Spleen (tissue), 11 donors: ENCODE measurements around the gene OR51V1. TPM values are rescaled to one million over a fixed set of nuclear protein-coding genes. Genes with fewer than 3 reads are reported as not detected.

Source experiments
- DNase-seq: peaks from one replicate; pipeline ENCODE4 v3.0.0-alpha.2; 2020
- H3K27ac ChIP-seq, 8 donors: fragments of 200-600 bp; sonication (generic) in 7 of 8; 1 replicate in 4 of 8; 2 replicates in 4 of 8; pipeline versions ENCODE4 v1.5.0 to v1.8.0; 2016 to 2021; ENCODE audit warnings: inconsistent platforms in 4 of 8, mild to moderate bottlenecking in 4 of 8, moderate library complexity in 1 of 8
- H3K27me3 ChIP-seq, 7 donors: fragments of 200-600 bp; sonication (generic) in 6 of 7; replicated peaks in 1 of 7; 1 replicate in 4 of 7; 2 replicates in 3 of 7; pipeline versions ENCODE4 v1.5.0 to v1.8.0; 2016 to 2021; ENCODE audit warnings: inconsistent platforms in 3 of 7, mild to moderate bottlenecking in 1 of 7
- H3K36me3 ChIP-seq, 6 donors: fragments of 200-600 bp; sonication (generic) in 5 of 6; 1 replicate in 4 of 6; 2 replicates in 2 of 6; pipeline versions ENCODE4 v1.5.0 to v1.8.0; 2016 to 2021; ENCODE audit warnings: inconsistent platforms in 2 of 6
- H3K4me1 ChIP-seq, 6 donors: fragments of 200-600 bp; sonication (generic) in 5 of 6; 1 replicate in 3 of 6; 2 replicates in 3 of 6; pipeline versions ENCODE4 v1.5.0 to v1.8.0; 2016 to 2021; ENCODE audit warnings: inconsistent platforms in 3 of 6
- H3K4me3 ChIP-seq, 8 donors: fragments of 200-600 bp; sonication (generic) in 7 of 8; 1 replicate in 4 of 8; 2 replicates in 4 of 8; pipeline versions ENCODE4 v1.5.0 to v1.8.0; 2016 to 2021; ENCODE audit warnings: inconsistent platforms in 4 of 8, mild to moderate bottlenecking in 4 of 8, moderate library complexity in 2 of 8
- H3K9me3 ChIP-seq, 8 donors: fragments of 200-600 bp; sonication (generic) in 7 of 8; 1 replicate in 4 of 8; 2 replicates in 4 of 8; pipeline versions ENCODE4 v1.5.0 to v1.8.0; 2016 to 2021; ENCODE audit warnings: inconsistent platforms in 4 of 8
- CTCF ChIP-seq, 11 experiments: fragments of 200-600 bp in 7 of 11; fragments of 450-650 bp in 4 of 11; sonication (generic) in 4 of 11; IDR thresholded peaks in 8 of 11; conservative IDR thresholded peaks in 3 of 11; 1 replicate in 7 of 11; 2 replicates in 4 of 11; pipeline versions ENCODE4 v1.4.0 to v1.8.0; 2016 to 2021; ENCODE audit warnings: antibody characterized with exemption in 11 of 11, inconsistent platforms in 4 of 11, mild to moderate bottlenecking in 1 of 11
- POLR2A ChIP-seq, 3 donors: fragments of 450-650 bp; IDR thresholded peaks; one replicate each; pipeline ENCODE4 v1.5.1; 2017; ENCODE audit warnings: antibody characterized with exemption in 3 of 3, mild to moderate bottlenecking in 1 of 3
- POLR2AphosphoS5 ChIP-seq, 3 donors: sonication (generic); formaldehyde crosslinking; IDR thresholded peaks; one replicate each; pipeline ENCODE4 v1.5.1; 2017; ENCODE audit warnings: antibody characterized with exemption in 3 of 3
- WGBS, 5 donors: extraction: QIAGEN DNeasy Blood & Tissue Kit in 3 of 5; methylation state at CpG; one replicate each; pipeline versions ENCODE4 v1.1.5 to v1.1.7; 2013 to 2018; 5-methylcytosine and 5-hydroxymethylcytosine counted together
- intact Hi-C: fragments of 100-400 bp; cut with DNase I; formaldehyde crosslinking; loops from one replicate; pipeline ENCODE4 v1.15.0; 2023; ENCODE audit warnings: low total_unique reads
- polyA plus RNA-seq, 3 donors: library from polyadenylated mRNA; stranded (reverse); fragments of 200-250 nt; gene quantifications; one replicate each; pipeline ENCODE4 v1.2.1, GENCODE V29; 2013
- total RNA-seq, 7 donors: library from RNA; depleted of rRNA in 3 of 7; stranded (reverse); fragments of >200 nt in 3 of 7; fragmentation: NEBNext Ultra II Directional in 4 of 7; extraction: Animal tissue kit (Norgen Biotek cat#: 25700) in 4 of 7; gene quantifications; one replicate each; pipeline versions ENCODE4 v1.1.0 to v1.2.1, GENCODE V29; 2016 to 2021
- donor health status: healthy with polysubstance abuse.
- donor health status: DM: no; HTN: no; CAD: no; lungs with moderate emphysema.
- donor health status: DM: no; HTN: no; CAD: no.
- donor health status: Bipolar disorder and iron deficiency.
- donor health status: healthy.
- donor health status: DM: no; HTN: no; CAD: no.
- donor health status: DM: yes; HTN: yes; CAD: no.

Gene OR51V1
- total and polyA plus RNA-seq, 10 donors = not detected

GRCh38 chr11:5245155-5245554, 44.7 kb upstream of the OR51V1 start:
- Histone ChIP-seq H3K36me3 (no peaks in the 10 kb centered on the region), H3K4me3 (no peak overlapping the region), H3K4me1 (no peaks in the 10 kb centered on the region), H3K27me3 (no peaks in the 10 kb centered on the region), H3K9me3 (no peaks in the 10 kb centered on the region), H3K27ac (no peak overlapping the region)
- no peak for TF ChIP-seq POLR2AphosphoS5 (IDR thresholded peaks at IDR 0.05)
- TF ChIP-seq POLR2A (IDR thresholded peaks at IDR 0.05) = no peak
- TF ChIP-seq CTCF (IDR thresholded peaks at IDR 0.05 in 8 of 11, conservative IDR thresholded peaks at IDR 0.05 in 3 of 11) = no peak
- intact Hi-C loops = no loop called here
- WGBS, 5 donors = 55 to 71% (median 64%) methylated on average over 2 of the region's 2 CpGs
- no peak for DNase-seq

GRCh38 chr11:5243816-5244180, 43.3 kb upstream of the OR51V1 start:
- H3K9me3 ChIP-seq = no peaks in the 10 kb centered on the region
- H3K27ac ChIP-seq = no peak overlapping the region
- no peaks in the 10 kb centered on the region for H3K36me3 ChIP-seq
- H3K4me3 ChIP-seq = no peak overlapping the region
- 70 to 84% (median 80%) methylated on average over 4 of the region's 4 CpGs for WGBS, 5 donors
- no peaks in the 10 kb centered on the region for H3K27me3 ChIP-seq
- no peak for DNase-seq
- intact Hi-C loops = no loop called here
- H3K4me1 ChIP-seq = no peaks in the 10 kb centered on the region
- no peak for TF ChIP-seq POLR2AphosphoS5 (IDR thresholded peaks at IDR 0.05)
- TF ChIP-seq CTCF (IDR thresholded peaks at IDR 0.05 in 8 of 11, conservative IDR thresholded peaks at IDR 0.05 in 3 of 11) = no peak
- no peak for TF ChIP-seq POLR2A (IDR thresholded peaks at IDR 0.05)

GRCh38 chr11:5242933-5243815, 42.7 kb upstream of the OR51V1 start:
- Histone ChIP-seq H3K4me3 (no peak overlapping the region), H3K27ac (no peak overlapping the region), H3K4me1 (no peaks in the 10 kb centered on the region), H3K9me3 (no peaks in the 10 kb centered on the region), H3K27me3 (no peaks in the 10 kb centered on the region), H3K36me3 (no peaks in the 10 kb centered on the region)
- 70 to 78% (median 71%) methylated on average over 7 of the region's 7 CpGs for WGBS, 5 donors
- TF ChIP-seq CTCF (IDR thresholded peaks at IDR 0.05 in 8 of 11, conservative IDR thresholded peaks at IDR 0.05 in 3 of 11) = no peak
- no peak for TF ChIP-seq POLR2AphosphoS5 (IDR thresholded peaks at IDR 0.05)
- DNase-seq = no peak
- intact Hi-C loops = no loop called here

- no peak overlapping the region for H3K4me3 ChIP-seq
- TF ChIP-seq POLR2A (IDR thresholded peaks at IDR 0.05) (no peak), CTCF (IDR thresholded peaks at IDR 0.05 in 8 of 11, conservative IDR thresholded peaks at IDR 0.05 in 3 of 11) (no peak), POLR2AphosphoS5 (IDR thresholded peaks at IDR 0.05) (no peak)
- intact Hi-C loops = no loop called here
- H3K9me3 ChIP-seq = no peaks in the 10 kb centered on the region
- no peak for DNase-seq
- H3K4me1 ChIP-seq = no peaks in the 10 kb centered on the region
- WGBS, 5 donors = 66 to 82% (median 69%) methylated on average over 2 of the region's 2 CpGs
- no peaks in the 10 kb centered on the region for H3K27me3 ChIP-seq
- H3K27ac ChIP-seq = no peak overlapping the region
- H3K36me3 ChIP-seq = no peaks in the 10 kb centered on the region
These were observed 41.7 kb upstream of the OR51V1 start for GRCh38 chr11:5242208-5242607.
